GM18499 (cell line): Measurements from ENCODE around the gene INTS2.
"Not testable (repeated sequence)": the region's sequence is repeated elsewhere in the genome, so short reads cannot be mapped to it uniquely, and the experiment has no call there.

Experiments used
- ATAC-seq: cut with Tn5 transposase; IDR thresholded peaks from one replicate; pipeline ENCODE4 v1.9.1; 2021; ENCODE audit warnings: moderate number of reproducible peaks; ENCODE audit not compliant: insufficient read depth, unreplicated experiment

Gene INTS2

GRCh38 chr17:61860397-61860796 lies 67.4 kb downstream of the INTS2 start:
- not testable (repeated sequence) for ATAC-seq

- no peak for ATAC-seq
Observed at GRCh38 chr17:61856035-61856434, 71.7 kb downstream of the INTS2 start.

GRCh38 chr17:61852857-61853256 lies 74.9 kb downstream of the INTS2 start:
- ATAC-seq = no peak

DNA sequence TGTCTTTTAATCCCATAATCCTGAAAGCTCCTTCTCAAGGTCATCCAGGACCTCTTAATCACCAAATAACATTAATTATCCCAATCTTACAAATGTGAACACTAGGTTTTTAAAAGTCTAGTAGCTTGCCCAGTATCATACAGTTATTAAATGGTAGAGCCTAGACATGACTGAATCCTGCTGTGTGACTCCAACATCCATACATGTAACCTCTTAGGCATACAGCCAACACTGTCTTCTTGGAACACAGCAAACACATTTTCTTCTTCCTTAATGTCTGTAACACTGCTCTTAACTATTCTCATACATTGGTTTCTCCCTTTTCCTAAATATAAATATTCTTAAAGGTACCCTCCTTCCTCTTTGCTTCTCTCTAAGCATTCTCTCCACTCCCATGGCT lies 78.1 kb downstream of the INTS2 start:
- ATAC-seq = no peak

DNA sequence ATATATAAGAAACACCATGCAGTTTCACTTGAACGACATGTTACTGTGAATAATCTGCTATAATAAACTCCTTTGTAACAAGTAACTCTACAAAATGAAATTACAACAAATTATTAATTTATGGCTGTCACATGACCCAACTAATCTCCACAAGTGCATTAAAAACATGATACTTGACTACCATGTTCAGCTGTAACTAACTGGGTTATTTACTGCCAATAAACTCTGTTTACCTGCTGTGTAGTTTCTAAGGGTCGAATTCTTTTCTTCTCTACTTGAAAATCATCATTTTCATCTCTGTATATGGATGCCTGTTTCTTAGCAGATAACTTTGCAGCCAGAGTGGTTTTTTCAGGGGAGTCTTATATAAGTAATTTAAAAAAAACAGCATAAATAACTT lies 78.9 kb downstream of the INTS2 start:
- no peak for ATAC-seq

- no peak for ATAC-seq
Observed at GRCh38 chr17:61848247-61848646, 79.5 kb downstream of the INTS2 start.

DNA sequence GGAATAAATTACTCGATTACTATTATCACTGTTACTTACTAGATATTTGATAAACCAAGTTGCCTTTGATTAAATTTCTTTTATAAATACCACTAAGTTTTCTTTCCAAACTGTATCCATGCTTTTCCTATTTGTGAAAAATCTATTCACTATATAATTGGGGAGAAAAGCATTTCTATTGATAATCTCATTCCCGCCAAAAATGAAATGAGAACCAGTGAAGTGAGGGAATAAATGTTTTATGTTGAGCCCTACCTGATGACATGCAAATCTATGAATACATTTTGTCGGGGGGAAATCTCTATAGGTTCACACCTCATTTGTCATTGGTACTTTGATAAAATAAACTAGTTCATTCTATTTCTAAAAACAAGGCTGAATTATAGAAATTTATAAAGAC lies 80.1 kb downstream of the INTS2 start:
- ATAC-seq = no peak

GRCh38 chr17:61846761-61847375 lies 80.9 kb downstream of the INTS2 start:
- no peak for ATAC-seq

DNA sequence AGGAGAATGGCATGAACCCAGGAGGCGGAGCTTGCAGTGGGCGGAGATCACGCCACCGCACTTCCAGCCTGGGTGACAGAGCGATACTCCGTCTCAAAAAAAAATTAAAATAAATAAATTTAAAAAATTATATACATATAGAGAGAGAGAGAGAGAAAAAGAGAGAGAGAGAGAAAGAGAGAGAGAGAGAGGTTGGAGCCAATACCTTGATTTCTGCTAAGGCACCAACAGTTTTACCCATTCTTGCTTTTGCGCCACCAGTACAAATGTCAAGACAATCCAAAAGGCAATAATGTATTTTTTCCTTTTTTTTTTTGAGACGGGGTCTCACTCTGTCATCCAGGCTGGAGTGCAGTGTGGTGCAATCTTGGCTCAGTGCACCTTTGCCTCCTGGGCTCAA lies 81.7 kb downstream of the INTS2 start:
- no peak for ATAC-seq

GRCh38 chr17:61843435-61843834 lies 84.3 kb downstream of the INTS2 start:
- ATAC-seq = no peak

GRCh38 chr17:61842899-61843298 lies 84.9 kb downstream of the INTS2 start:
- no peak for ATAC-seq

DNA sequence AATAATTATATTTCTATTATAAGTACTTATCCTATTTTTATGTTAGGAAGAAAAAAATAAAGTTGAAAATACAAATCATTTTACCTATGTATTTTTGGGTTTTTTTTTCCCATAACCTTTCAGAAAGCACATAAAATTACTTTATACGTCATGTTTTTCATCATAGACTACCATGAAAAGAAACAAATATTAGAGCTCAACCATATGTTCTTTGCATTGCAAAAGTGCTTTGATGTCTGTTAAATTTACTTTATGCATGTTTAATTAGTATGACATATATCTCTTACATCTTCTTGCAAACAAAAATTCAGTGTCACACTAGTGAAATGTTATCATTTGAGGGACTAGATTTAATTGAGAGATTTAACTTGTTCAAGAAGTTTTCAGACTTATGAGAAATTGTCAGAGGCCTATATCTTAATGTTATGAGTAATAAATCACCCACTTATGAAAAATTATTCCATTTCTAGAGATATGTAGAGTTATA lies 88.4 kb downstream of the INTS2 start:
- ATAC-seq = no peak

- no peak for ATAC-seq
Observed at GRCh38 chr17:61837175-61838051, 90.4 kb downstream of the INTS2 start.

DNA sequence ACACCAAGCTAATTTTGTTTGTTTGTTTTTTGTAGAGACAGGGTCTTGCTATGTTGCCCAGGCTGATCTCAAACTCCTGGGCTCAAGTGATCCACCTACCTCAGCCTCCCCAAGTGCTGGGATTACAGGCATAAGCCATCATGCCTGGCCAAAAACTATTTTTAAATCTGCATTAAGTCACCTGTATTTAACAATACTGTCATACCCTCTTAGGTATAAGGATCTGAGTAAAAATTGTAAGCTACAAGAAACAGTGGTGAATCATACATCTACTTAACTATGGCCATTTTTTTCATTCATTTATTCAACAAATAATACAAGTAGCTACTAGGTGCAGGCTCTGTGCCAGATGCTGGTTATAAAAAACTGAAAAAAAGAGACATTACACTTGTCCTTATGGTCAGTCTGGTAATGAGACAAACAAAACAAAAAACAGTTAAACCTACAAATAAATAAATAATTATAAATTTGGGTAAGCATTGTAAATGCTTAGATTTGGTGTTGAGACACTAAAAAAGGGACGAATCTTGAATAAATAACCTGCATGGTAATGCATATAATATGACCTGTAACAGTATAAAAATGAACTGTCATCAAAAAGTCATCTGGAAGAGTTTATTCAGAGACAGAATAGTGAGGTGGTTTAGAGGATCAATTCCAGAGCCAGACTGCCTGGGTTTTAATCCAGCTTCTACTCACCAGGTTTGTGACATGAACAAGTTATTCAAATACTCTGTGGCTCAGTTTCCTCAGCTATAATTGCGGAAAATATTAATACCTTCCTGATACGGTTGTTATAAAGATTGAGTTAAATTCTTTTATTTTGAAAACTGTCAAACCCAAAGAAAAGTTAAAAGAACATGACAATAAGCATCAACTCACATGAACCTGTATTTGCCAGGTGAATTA lies 91.3 kb downstream of the INTS2 start:
- no peak for ATAC-seq

- ATAC-seq = no peak
Observed at GRCh38 chr17:61835606-61836005, 92.2 kb downstream of the INTS2 start.

GRCh38 chr17:61834610-61835009 lies 93.2 kb downstream of the INTS2 start:
- ATAC-seq = no peak

- no peak for ATAC-seq
Observed at GRCh38 chr17:61833536-61834193, 94.1 kb downstream of the INTS2 start.

DNA sequence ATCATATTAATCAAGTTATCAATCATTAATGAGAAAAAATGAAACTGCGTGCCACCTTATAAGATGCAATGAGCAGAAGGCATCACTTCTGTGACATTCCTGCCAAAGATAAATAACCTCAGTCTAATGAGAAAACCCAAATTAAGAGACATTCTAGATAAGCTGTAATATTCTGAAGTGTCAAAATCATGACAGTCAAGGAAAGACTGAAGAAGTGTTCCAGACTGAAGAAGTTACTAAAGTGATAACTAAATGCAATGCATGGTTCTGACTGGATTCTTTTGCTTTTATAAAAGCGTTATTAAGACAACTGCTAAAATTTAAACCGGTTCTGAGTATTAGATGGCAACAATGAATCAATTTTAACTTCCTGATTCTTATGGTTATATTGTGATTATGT lies 95.3 kb downstream of the INTS2 start:
- no peak for ATAC-seq

DNA sequence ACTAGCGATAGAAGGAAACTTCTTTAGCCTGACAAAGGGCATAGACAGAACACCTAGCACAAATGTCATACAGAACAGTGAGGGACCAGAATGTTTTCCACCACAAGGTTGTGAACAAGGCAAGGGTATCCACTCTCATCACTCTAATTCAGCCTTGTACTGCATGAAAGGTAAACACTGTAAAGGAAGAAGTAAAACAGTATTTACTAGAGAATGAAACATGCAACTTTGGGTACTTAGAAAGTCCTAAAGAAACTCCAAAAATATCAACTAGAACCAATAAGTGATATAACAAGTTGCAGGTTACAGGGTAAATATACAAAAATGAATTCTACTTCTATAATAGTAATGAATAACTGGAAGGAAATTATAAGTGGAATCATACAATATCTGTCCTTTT lies 96.7 kb downstream of the INTS2 start:
- no peak for ATAC-seq

DNA sequence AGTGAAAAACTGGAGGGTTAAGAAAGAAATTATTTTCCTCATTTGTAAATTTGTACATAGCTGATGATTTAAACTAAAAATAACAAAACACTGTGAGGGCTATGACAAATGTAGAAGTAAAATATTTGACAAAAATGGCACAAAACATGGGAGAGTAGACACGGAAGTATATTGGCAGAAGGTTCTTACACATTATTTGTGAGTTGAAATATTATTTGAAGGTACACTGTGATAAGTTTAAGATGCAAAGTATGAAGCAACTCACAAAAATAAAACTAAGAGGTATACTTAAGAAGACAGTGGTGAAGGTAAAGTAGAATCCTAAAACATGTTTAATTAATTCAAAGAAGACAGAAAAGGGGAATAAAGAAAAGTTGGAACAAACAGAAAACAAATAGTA lies 99.1 kb downstream of the INTS2 start:
- no peak for ATAC-seq
